HG02840 (cell line): ENCODE measurements around the gene C19orf47.

Source experiments
- ATAC-seq: cut with Tn5 transposase; IDR thresholded peaks from one replicate; pipeline ENCODE4 v1.9.1; 2021; ENCODE audit warnings: mild to moderate bottlenecking, moderate library complexity, moderate number of reproducible peaks; ENCODE audit not compliant: unreplicated experiment, low FRiP score

The C19orf47 gene, protein sequence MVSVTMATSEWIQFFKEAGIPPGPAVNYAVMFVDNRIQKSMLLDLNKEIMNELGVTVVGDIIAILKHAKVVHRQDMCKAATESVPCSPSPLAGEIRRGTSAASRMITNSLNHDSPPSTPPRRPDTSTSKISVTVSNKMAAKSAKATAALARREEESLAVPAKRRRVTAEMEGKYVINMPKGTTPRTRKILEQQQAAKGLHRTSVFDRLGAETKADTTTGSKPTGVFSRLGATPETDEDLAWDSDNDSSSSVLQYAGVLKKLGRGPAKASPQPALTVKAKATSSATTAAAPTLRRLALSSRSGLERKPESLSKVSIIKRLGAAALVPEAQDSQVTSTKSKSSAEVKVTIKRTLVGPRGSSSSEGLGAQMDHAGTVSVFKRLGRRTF

DNA sequence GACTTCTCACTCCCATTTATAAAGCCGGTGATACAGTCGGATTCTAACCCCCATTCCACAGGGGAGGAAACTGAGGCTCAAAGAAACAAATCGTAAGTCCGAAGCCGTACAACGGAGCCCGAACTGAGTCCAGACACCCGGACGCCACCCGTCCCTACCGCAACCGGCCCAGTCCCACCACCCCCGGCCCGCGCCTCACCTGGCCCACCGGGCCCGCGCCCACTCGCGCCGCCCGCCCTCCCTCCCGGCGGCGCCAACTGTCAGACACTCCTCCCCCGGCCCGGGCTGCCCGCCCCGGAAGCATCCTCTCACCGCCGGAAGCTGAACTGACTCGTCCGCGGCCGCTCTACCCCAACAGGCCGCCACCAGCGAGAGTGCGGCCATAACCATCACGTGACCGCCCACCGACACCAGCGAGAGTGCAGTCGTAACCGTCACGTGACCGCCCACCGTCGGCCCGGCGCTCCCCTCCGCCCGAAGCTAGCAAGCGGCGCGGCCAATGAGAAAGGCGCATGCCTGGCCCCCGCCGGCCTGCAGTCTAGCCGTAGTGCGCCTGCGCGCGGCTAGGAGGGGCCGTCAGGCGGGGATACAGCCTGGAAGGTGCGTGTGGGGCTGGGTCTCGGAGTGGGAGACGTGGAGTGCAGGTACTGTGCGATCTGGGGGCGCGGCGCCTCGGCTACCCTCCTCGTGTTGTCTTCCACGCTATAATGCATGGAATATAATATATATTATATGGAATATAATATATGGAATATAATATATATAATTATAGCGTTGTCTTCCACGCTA, at the start of gene C19orf47, which contains the start of gene PLD3:
Gene C19orf47, minus strand, starts transcription at position 273 of the 789 bp plus-strand sequence. CDS start 6,540 bp downstream, outside the sequence.
Gene PLD3, plus strand, starts transcription at position 571 of the 789 bp plus-strand sequence. CDS start 17,789 bp downstream, outside the sequence.
- ATAC-seq, result peak; percentile 97

DNA sequence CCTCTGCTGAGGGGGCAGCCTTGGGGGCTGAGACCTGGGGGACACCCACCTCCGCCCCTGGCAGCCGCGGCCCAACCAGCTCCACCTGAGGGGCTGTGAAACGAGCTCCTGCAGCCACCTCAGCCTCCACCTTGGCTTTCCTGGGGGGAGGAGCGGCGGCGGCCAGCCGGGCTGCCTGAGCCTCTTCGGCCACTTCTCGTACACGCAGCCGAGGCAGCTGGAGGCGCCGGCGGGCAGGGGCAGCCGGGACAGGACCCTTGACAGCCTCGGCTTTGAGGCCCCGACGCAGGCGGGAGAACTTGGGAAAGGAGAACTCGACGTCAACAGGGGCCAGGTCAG, 49.3 kb upstream of the C19orf47 start:
- no peak for ATAC-seq

DNA sequence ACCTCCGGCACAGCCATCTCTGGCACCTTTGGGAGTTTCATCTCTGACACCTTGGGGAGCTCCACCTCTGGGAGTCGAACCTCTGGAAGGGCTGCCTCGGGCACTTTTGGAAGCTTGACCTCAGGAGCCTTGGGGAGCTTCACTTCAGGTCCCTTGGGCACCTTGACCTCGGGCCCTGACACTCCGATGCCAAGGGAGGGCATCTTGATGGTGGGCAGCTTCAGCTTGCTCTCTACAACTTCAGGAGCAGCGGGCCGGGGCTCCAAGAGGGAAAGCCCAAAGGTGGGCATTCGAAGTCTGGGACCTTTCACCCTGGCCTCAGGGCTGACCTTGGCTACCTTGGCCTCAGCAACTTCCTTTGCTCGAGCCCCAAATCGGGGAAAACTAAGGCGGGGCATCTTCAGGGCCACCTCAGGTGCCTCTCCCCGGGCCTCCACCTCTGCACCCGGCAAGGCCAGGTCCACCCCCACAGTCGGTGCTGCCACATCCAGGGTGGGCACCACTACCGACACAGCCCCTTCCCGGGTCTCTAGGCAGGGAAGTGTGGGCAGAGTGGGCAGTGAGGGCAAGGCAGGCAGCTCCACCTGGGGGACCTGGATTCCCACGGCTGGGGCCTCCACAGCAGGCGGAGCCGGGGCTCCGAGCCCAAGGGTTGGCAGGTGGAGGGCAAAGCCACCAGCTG, 48.8 kb upstream of the C19orf47 start:
- no peak for ATAC-seq

DNA sequence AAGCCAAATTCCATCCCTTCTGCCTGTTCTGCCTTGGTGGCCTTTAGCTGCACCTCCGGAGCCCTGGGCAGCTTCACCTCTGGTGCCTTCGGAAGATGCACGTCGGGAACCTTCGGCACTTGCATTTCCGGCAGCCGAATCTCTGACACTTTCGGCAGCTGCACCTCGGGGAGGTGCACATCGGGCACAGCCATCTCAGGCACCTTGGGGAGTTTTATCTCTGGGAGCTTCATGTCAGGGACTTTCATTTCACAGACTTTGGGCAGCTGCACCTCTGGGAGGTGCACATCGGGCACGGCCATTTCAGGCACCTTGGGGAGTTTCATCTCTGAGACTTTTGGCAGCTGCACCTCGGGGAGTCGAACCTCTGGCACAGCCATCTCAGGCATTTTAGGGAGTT, 47.8 kb upstream of the C19orf47 start:
- no peak for ATAC-seq

GRCh38 chr19:40394816-40395210, 46.6 kb upstream of the C19orf47 start:
- ATAC-seq, result no peak

DNA sequence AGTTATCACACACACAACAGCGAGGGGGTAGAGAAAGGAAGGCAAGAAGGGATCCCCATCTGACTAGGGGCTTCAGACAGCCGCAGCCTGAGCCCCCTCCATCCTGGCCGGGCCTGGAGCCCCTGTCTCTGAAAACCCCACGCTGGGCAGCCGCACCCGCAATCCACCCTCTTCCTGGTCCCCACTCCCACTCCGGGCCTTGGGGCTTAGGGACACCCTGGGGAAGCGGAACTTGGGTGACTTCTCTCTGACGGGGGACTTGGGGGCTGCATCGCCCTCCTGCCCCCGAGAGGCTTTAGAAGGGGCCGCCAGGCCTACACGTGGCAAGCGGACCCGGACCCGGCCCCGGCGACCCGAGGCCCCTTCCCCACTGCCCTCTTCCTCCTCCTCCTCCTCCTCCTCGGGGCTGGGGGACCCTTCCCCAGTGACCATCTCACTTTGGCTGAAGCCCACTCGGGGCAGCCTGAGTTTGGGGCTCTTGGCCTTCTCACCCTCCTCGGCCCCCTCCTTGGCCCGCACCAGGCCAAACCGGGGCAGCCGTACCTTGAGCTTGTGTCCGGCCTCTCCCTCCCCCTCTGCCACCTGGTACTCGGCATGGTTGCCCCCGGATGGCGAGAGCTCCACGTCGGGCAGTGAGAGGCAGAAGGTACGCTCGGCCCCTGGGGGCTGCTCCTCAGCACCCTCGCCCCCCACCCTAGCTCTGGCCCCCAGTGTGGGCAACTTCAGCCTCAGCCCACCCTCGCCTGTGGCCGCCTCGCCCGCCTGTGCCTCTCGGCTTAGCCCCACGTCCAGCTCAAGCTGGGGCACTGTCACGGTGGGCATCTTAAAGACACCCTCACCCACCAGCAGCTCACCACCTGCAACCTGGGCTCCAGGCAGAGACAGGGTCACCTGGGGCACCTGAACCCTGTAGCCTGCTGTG, 46.0 kb upstream of the C19orf47 start:
- ATAC-seq, result no peak

DNA sequence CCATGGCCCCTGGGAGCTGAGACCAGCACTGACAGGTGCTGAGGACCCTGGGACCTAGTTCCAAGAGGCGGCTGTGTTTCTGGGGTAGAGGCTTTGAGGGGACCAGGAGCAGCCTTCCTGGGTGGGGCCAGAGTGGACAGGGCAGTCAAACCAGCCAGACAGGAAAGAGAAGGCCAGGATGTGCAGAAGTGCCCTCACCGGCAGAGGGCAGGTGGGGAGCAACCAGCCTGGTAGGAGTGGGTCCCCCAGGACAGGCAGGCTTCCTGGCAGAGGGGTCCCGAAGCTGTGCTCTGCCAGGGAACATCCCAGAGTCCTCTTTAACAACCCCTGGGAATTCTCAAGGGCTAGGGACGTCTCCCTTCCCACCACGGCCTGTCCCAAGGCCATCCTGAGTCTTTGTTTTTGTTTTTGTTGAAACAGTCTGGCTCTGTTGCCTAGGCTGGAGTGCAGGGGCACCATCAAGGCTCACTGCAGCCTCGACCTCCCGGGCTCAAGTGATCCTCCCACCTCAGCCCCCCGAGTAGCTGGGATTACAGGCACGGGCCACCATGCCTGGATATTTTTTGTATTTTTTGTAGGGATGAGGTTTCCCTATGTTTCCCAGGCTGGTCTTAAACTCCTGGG, 44.8 kb upstream of the C19orf47 start:
- ATAC-seq, result no peak

- ATAC-seq, result no peak
These were observed 43.9 kb upstream of the C19orf47 start for GRCh38 chr19:40392123-40392522.

GRCh38 chr19:40390084-40390742, 42.0 kb upstream of the C19orf47 start, which contains the start of gene HIPK4:
Gene HIPK4, minus strand, starts transcription at chr19:40390181. Its CDS starts 279 bp downstream, at chr19:40389902.
- no peak for ATAC-seq

- no peak for ATAC-seq
These were observed 41.3 kb upstream of the C19orf47 start for GRCh38 chr19:40389404-40390083.

DNA sequence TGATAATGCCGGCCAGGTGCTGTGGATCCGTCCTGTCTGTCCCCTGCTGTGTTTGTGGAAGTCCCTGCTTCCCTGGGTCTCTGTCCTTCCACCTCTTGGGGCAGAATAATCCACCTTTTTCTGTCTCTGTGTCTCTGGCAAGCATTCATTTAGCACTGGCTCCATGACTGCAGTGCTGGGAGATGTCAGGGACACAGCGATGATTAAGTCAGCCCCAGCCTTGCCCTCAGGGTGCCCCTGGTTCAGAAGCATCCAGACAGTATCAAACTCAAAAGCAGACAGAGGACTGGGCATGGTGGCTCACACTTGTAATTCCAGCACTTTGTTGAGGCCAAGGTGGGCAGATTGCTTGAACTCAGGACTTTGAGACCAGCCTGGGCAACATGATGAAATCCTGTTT, 40.3 kb upstream of the C19orf47 start:
- no peak for ATAC-seq

DNA sequence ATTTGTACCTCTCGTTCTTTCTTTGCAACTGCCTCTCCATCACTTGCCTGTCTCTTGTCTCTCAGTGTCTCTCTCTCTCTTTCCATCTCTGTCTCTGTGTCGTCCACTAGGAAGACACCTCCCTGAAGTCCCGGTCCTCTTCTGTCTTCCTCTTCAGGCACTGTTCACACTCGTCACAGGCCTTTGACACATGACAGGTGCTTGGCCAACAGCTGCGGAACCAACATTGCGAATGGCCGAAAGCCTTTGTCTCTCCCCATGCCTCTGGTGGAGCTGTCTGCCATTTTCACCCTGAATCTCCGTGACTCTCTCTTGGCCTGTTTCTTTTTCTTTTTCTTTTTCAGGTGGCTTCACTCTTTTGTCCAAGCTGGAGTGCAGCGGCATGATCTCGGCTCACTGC, 39.0 kb upstream of the C19orf47 start:
- no peak for ATAC-seq

- ATAC-seq, result no peak
These were observed 35.6 kb upstream of the C19orf47 start for GRCh38 chr19:40383668-40384248.

- ATAC-seq, result no peak
These were observed 33.1 kb upstream of the C19orf47 start for GRCh38 chr19:40381321-40381720.

DNA sequence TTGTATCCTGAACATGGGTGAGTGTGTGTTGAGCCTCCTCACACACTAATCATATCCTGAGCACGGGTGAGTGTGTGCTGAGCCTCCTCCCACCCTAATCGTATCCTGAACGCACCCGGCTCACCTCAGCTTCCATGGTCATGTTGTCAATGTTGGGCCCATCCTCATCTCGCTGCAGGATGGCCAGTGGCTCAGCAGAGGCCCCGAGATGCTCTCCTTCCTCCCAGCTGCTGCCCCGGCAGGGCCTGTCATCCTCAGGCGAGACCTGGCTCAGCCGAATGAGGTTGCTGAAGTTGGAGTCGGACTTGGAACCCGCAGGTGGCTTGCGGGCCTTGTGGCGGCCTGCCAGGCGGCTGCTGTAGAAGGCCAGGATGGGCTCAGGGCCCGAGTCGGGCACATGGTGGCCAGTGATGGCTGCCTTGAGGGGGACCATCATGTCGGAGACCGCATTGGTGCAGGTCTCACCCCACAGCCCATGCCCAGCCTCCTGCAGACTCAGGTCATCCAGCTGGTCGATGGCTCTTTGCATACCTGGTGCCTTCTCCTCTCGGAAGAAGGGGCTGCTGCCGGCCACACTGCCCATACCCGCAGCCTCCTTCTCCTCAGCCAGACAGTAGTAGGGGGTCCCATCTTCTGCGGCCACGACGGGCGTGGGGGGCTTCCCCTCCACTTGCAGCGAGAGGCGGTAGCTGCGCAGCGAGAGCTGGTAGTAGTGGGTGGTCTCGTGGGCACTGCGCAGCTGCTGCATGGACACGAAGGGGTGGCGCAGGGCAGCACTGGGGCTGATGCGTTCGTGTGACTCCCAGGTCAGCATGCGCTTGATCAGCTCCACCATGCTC, 32.2 kb upstream of the C19orf47 start:
- ATAC-seq, result no peak

DNA sequence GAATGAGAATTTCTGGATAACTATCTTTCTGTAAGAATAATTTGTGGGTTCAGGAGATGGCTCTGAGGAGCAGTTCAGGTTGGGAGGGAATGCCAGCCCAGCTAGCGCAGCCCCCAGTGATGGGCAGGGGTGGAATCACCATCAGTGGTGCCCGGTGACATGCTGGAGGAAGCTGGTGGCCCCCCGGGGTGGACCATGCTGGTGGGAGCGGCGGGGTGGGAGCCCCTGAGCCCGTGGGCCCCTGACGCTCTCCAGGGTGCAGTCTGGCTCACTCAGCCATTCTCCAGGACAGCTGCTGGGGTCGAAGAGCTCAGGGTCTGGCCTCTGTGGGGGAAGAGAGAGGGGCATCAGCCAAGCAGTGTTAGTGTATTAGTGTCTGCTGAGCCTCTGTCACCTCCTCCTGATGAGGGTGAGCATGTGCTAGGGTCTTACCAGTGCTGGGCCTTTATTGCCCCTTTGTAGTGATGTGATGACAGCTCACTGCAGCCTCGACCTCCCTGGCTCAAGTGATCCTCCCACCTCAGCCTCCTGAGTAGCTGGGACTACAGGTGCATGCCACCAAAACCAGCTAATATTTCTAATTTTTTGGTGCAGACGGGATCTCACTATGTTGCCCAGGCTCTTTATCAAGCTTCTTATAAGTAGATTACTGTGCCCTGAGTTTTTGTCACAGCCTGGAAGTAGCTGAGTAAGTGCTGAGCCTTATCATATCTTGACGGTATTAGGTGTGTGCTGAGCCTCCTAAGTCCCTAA, 31.4 kb upstream of the C19orf47 start:
- no peak for ATAC-seq
